ENCODE data around the gene UGT1A8.

- TF ChIP-seq, protein P1, sequence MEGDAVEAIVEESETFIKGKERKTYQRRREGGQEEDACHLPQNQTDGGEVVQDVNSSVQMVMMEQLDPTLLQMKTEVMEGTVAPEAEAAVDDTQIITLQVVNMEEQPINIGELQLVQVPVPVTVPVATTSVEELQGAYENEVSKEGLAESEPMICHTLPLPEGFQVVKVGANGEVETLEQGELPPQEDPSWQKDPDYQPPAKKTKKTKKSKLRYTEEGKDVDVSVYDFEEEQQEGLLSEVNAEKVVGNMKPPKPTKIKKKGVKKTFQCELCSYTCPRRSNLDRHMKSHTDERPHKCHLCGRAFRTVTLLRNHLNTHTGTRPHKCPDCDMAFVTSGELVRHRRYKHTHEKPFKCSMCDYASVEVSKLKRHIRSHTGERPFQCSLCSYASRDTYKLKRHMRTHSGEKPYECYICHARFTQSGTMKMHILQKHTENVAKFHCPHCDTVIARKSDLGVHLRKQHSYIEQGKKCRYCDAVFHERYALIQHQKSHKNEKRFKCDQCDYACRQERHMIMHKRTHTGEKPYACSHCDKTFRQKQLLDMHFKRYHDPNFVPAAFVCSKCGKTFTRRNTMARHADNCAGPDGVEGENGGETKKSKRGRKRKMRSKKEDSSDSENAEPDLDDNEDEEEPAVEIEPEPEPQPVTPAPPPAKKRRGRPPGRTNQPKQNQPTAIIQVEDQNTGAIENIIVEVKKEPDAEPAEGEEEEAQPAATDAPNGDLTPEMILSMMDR (IDR thresholded peaks at IDR 0.05 in 8 of 11, conservative IDR thresholded peaks at IDR 0.05 in 3 of 11): no peak
- no peak for TF ChIP-seq POLR2AphosphoS5 (IDR thresholded peaks at IDR 0.05)
Observed at GRCh38 chr2:233743464-233744259, 126.2 kb downstream of the UGT1A8 start.

All from spleen (tissue), 7 donors.